Measurements from ENCODE around the gene CAPRIN2. TPM values are rescaled to one million over a fixed set of nuclear protein-coding genes. Genes with fewer than 3 reads are reported as not detected.

CAPRIN2 gene
- polyA plus RNA-seq, 2 of the 4 experiments (the other 2 are of a cell fraction) = 24.2 to 26.2 TPM

DNA sequence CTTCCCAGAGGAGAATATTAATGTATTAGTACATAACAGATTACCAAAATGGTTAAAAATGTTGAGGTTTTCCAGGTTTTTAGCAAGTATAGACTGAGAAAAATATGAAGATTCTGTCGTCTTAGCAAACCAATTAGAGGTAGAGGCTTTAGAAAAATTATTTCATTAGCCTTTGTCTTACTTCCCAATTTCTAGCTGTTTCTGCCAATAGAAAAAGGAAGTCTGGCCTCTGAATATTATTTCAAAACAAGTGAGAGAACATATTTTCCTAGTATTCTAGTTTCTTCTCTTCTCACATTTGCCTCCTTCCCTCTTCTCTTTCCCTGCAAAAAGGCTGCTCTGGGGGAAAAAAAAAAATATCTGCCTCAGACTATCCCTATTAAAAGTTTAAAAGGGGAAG, 75.5 kb downstream of the CAPRIN2 start:
- POLR2A ChIA-PET = no interaction called here

GRCh38 chr12:30678221-30678620, 76.5 kb downstream of the CAPRIN2 start:
- ChIA-PET POLR2A (no interaction called here), CTCF (interaction anchor here (1.3 kb wide), 1 partner anchor 11 kb away, joined by 3 read pairs; no protein-coding TSS in a partner anchor)
- no peak overlapping the region for H3K4me2 ChIP-seq
- no peaks in the 10 kb centered on the region for H3K4me1 ChIP-seq
- no peak for DNase-seq (ENCODE audit: low read depth in 1 of 2, low spot score in 1 of 2)
- TF ChIP-seq FOSL2 (IDR thresholded peaks at IDR 0.05) = no peak
- no peak for TF ChIP-seq FOSL2 (CRISPR knock-in tag; IDR thresholded peaks at IDR 0.05)
- no peak for TF ChIP-seq HES2 (IDR thresholded peaks at IDR 0.05)
- no peak for TF ChIP-seq ZSCAN20 (CRISPR knock-in tag; IDR thresholded peaks at IDR 0.05)
- TF ChIP-seq NPAS2 (CRISPR knock-in tag; IDR thresholded peaks at IDR 0.05; ENCODE audit: borderline replicate concordance) = no peak
- TF ChIP-seq, protein P1, sequence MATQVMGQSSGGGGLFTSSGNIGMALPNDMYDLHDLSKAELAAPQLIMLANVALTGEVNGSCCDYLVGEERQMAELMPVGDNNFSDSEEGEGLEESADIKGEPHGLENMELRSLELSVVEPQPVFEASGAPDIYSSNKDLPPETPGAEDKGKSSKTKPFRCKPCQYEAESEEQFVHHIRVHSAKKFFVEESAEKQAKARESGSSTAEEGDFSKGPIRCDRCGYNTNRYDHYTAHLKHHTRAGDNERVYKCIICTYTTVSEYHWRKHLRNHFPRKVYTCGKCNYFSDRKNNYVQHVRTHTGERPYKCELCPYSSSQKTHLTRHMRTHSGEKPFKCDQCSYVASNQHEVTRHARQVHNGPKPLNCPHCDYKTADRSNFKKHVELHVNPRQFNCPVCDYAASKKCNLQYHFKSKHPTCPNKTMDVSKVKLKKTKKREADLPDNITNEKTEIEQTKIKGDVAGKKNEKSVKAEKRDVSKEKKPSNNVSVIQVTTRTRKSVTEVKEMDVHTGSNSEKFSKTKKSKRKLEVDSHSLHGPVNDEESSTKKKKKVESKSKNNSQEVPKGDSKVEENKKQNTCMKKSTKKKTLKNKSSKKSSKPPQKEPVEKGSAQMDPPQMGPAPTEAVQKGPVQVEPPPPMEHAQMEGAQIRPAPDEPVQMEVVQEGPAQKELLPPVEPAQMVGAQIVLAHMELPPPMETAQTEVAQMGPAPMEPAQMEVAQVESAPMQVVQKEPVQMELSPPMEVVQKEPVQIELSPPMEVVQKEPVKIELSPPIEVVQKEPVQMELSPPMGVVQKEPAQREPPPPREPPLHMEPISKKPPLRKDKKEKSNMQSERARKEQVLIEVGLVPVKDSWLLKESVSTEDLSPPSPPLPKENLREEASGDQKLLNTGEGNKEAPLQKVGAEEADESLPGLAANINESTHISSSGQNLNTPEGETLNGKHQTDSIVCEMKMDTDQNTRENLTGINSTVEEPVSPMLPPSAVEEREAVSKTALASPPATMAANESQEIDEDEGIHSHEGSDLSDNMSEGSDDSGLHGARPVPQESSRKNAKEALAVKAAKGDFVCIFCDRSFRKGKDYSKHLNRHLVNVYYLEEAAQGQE (IDR thresholded peaks at IDR 0.05) = no peak
- no peak for TF ChIP-seq EHF (CRISPR knock-in tag; IDR thresholded peaks at IDR 0.05)
- H3K9me3 ChIP-seq = no peaks in the 10 kb centered on the region
- no peak for FAIRE-seq
- H3K27ac ChIP-seq = no peak overlapping the region
- no peak for ATAC-seq
- no peak overlapping the region for H3K4me3 ChIP-seq
- 88% methylated on average over 1 of the region's 1 CpG for WGBS (ENCODE audit: missing lambda C conversion rate)

More for the DNA sequence above, 75.5 kb downstream of the CAPRIN2 start:
- CTCF ChIA-PET = no interaction called here
- Histone ChIP-seq H3K27ac (no peak overlapping the region), H3K4me3 (no peak overlapping the region), H3K4me1 (no peaks in the 10 kb centered on the region), H3K9me3 (no peaks in the 10 kb centered on the region), H3K4me2 (no peak overlapping the region)
- FAIRE-seq = peak; percentile 36
- no peak for DNase-seq (ENCODE audit: low read depth in 1 of 2, low spot score in 1 of 2)
- 83% methylated on average over 1 of the region's 1 CpG for WGBS (ENCODE audit: missing lambda C conversion rate)
- TF ChIP-seq CTCF (IDR thresholded peaks at IDR 0.05) (no peak), FOXS1 (CRISPR knock-in tag; IDR thresholded peaks at IDR 0.05) (no peak)
- ATAC-seq = no peak

DNA sequence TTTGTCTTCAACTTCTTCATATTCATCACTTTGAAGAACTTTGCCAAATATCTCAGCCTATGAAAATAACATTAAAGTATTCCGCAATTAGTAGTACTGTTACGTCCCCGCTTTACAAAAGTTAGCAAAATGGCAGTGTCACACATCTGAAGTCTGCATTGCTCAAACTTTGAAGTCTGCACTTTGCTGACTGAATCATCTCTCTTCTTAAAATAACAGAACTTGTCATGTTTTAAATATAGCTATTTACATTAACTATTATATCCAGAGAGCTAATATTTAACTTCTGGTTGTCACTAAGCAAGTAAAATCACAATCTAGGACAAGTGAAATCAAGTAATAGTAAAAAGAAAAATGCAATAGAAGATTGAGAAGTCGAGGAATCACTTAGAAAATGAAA, 93.5 kb downstream of the CAPRIN2 start:
- CTCF ChIA-PET = no interaction called here
- Histone ChIP-seq H3K9me3 (no peaks in the 10 kb centered on the region), H3K4me2 (no peak overlapping the region), H3K27ac (no peak overlapping the region), H3K4me3 (no peak overlapping the region), H3K4me1 (0 out of 3 replicates have a peak, but pooled peaks cover 5% of the 10 kb centered on the region)
- 79% methylated on average over 4 of the region's 4 CpGs for WGBS (ENCODE audit: missing lambda C conversion rate)
- FAIRE-seq (no peak), DNase-seq (ENCODE audit: low read depth in 1 of 2, low spot score in 1 of 2) (no peak), ATAC-seq (no peak)
- TF ChIP-seq CTCF (IDR thresholded peaks at IDR 0.05) = no peak
- TF ChIP-seq SREBF2 (IDR thresholded peaks at IDR 0.05) = no peak
- no peak for TF ChIP-seq CBX2 (IDR thresholded peaks at IDR 0.05; ENCODE audit: borderline replicate concordance, low read depth)
- TF ChIP-seq NR3C1 (IDR thresholded peaks at IDR 0.05) = no peak
- TF ChIP-seq MAZ (IDR thresholded peaks at IDR 0.05; ENCODE audit: borderline replicate concordance, low read depth, low read length) = no peak
- TF ChIP-seq POLR2AphosphoS2 (conservative IDR thresholded peaks at IDR 0.05; ENCODE audit: low read length) = no peak
- no peak for TF ChIP-seq CEBPB (IDR thresholded peaks at IDR 0.05)
- TF ChIP-seq KDM5A (IDR thresholded peaks at IDR 0.05) = no peak
- TF ChIP-seq EHMT2 (IDR thresholded peaks at IDR 0.05; ENCODE audit: low read depth) = no peak
- no peak for TF ChIP-seq HEYL (CRISPR knock-in tag; IDR thresholded peaks at IDR 0.05)
- no peak for TF ChIP-seq KDM1A (IDR thresholded peaks at IDR 0.05; ENCODE audit: low read depth)
- TF ChIP-seq SMC3 (IDR thresholded peaks at IDR 0.05) = no peak
- no peak for TF ChIP-seq ESRRA (IDR thresholded peaks at IDR 0.05; ENCODE audit: borderline replicate concordance, low read length)
- POLR2A ChIA-PET = no interaction called here

Measured in A549 (cell line).